SKM-1 (cell line): ENCODE data around the gene BHLHE40.

Experiments
- DNase-seq: peaks from one replicate; lab custom pipeline; 2025; ENCODE audit not compliant: unreplicated experiment; lab: John Stamatoyannopoulos, UW

BHLHE40 gene

DNA sequence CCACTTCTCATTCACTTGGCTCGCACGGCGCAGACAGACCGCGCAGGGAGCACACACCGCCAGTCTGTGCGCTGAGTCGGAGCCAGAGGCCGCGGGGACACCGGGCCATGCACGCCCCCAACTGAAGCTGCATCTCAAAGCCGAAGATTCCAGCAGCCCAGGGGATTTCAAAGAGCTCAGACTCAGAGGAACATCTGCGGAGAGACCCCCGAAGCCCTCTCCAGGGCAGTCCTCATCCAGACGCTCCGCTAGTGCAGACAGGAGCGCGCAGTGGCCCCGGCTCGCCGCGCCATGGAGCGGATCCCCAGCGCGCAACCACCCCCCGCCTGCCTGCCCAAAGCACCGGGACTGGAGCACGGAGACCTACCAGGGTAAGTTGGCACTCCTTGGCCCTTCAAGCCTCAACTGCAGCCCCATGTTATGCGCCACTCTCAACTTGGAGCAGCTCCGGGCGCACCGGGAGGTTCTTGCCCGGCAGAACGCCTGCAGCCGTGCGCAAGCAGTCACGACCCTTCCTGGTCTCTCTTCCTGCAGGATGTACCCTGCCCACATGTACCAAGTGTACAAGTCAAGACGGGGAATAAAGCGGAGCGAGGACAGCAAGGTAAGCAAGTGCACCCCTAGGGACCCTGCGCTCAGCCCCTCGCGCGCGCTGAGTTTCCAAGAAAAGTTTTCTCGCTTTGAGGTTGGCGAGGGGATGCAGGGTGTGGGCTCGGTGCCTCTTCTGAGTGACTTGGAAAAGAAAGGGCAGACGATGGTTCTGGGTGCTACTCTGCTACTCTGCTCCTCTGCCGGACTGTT lies at the start of gene BHLHE40:
Gene BHLHE40, plus strand, starts transcription at position 10 of the 801 bp plus-strand sequence. Its CDS starts 282 bp downstream, at position 292.
- no peak for DNase-seq

DNA sequence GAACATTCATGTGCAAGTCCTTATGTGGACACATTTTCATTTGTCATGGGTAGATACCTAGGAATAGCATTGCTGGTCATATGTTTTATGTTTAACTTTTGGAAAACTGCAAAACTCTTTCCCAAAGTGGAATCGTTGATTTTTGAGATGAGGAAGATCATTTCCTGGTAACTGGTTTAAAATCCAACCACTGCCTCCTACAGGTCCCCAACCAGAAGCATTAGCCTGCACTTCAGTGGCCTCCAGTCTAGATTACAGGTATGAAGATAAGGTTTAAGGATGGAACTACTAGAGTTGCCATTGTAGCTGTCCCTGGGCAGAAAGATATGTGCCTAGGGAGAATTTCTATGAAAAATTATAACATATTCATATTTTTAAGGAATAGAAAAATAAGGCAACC lies 48.7 kb upstream of the BHLHE40 start:
- DNase-seq: no peak

DNA sequence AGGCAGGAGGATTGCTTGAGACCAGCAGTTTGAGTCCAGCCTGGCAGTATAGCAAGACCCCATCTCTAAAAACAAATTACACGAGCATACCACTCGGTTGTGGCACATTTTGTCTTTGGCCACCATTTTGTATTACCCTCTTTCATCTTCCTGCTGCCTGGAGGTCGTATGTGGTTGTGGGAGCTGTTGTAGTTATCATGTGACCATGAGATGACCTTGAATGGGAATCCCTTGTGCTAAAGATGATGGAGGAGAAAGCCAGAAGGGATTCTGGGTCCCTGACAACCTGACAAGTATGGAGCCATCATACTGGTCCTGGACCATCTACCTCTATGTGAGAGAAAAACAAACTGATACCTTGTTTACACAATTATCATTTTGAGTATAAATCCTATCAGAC lies 45.2 kb upstream of the BHLHE40 start:
- no peak for DNase-seq

DNA sequence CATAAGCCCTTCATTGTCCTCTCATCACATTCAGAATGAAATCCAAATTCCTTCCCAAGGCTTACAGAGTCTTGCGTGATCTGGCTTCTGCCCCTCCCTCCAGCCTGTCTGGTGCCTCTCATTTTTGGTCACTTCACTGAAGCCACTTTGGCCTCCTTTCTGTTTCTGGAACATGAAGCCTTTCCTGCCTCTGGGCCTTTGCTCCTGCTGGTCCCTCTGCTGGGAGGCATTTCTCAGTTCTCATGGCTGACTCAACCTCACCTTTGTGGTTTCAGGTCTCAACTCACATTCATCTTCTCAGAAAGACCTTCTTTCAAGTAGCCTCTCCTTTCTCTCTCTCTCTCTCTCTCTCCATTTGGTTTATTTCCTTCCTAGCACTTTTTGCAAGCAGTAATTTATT lies 43.9 kb upstream of the BHLHE40 start:
- DNase-seq: no peak

DNA sequence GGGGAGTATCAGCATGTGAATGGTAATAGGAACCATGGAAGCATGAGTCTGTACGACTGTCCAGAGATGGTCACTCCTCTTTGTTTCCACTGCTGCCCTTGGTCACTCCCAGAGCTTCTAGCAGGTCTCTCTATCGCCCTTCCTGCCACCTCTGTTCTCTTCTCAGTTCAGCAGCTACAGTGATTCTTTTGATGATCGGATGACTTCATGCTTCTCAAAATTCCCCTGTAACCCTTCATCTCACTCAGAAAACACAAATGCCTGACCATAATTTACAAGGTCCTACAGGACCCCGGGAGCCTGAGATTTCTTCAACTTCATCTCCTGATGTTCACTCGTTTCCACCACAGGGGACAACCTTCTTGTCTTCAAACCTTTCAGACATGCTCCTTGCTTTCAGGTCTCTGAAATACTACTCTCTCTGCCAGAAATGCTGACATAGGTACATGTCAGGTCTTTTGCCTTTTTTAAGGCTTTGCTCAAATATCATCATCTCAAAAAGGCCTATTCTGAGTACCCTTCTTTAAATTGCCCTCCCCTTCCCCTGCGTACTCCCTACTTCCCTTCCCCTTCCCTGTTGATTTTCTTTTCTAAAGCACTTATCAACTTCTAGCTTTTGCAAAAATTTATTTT lies 42.1 kb upstream of the BHLHE40 start:
- DNase-seq: no peak

DNA sequence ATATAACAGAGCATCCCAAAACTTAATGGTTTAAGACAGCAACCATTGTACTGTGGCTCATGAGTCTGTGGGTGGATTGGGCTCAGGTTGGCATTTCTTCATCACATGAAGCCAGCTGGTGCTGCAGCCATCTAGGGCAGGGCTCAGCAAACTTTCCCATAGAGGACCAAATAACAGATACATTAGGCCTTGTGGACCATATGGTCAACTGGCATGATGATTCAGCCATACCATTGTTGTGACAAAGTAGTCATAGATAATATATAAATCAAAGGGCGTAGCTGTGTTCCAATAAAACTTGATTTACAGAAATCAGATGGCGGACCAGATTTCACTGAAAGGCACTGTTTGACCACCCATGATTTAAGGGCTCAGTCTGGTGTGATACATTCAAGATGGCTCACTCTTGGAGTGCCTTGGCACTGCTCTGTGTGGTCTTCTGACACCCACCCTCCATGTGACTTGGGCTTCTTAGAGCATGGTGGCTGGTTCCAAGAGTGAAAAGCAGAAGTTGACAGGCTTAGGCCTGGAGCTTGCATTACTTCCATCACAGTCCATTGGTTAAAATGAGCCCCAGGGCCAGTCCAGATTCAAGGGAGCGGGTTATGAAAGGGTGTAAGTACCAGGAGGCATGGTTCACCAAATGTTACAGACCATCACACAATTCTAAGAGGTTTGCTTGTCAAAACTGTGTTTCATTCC lies 40.8 kb upstream of the BHLHE40 start:
- DNase-seq: no peak

DNA sequence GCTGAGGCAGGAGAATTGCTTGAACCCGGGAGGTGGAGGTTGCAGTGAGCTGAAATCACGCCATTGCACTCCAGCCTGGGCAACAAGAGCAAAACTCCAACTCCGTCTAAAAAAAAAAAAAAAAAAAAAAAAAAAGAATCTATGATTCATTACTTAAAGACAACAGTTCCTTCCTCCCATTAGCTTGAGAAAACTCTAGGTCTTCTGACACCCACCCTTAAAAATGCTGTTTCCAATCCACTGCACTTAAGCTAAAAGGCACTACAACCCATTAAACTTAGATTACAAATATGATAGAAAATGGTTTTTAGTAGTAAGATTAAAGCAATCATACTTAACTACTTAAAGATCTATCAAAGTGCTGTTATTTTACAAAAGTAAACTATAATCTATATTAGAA lies 40.0 kb upstream of the BHLHE40 start:
- no peak for DNase-seq

DNA sequence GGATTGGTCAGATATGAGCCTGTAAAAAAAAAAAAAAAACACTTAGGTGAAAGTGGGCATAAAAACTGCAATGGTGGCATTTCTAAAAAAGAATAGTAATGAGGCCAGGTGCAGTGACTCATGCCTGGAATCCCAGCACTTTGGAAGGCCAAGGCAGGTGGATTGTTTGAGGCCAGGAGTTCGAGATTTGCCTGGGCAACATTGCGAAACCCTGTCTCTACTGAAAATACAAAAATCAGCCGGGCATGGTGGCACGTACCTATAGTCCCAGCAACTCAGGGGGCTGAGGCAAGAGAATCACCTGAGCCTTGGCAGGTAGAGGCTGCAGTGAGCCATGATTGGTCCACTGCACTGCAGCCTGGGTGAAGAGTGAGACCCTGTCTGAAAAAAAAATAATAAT lies 38.3 kb upstream of the BHLHE40 start:
- DNase-seq: no peak

DNA sequence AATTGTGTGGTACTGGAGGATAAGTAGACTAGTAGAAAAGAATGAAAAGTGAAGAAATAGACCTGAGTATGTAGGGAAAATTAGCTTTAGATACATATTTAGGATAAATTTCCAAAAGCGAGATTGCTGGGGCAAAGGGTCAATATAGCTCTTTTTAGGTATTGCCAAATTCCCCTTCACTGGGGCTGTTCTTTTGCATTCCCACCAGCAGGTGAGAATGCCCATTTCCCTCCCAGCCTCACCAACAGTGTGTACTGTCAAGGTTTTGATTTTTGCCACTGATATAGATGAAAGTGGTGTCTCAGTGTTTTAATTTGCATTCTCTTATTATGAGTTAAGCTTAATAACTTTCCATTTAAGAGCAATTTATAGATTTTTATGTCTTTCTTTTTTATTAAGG lies 35.7 kb upstream of the BHLHE40 start:
- no peak for DNase-seq

DNA sequence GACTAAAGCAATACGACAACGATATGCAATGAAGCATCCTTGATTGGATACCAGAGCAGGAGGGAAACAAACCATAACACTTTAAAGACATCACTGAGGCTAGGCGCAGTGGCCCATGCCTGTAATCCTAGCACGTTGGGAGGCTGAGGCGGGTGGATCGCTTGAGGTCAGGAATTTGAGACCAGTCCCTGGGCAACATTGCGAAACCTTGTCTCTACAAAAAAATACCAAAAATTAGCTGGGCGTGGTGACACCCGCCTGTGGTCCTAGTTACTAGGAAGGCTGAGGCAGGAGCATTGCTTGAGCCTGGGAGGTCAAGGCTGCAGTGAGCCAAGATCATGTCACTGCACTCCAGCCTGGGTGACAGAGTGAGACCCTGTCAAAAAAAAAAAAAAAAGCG lies 33.9 kb upstream of the BHLHE40 start:
- DNase-seq: no peak

DNA sequence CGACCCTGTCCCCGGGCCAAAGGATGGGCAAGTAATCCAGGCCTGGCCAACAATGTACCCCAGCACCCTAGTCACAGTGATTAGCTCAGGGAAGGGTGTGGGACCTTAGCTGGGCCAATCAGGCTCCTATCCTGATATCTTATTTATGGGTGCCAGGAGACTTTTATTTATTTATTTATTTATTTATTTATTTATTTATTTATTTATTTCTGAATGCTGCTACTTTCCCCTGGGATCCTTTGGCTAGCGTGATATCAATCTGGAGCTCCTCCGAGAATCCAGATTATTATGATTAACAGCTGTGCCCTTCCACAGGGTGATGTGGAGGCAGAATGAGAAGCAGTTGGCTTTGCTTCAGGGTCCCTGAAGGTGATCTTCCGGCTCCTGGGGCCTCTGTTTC lies 32.2 kb upstream of the BHLHE40 start:
- no peak for DNase-seq

DNA sequence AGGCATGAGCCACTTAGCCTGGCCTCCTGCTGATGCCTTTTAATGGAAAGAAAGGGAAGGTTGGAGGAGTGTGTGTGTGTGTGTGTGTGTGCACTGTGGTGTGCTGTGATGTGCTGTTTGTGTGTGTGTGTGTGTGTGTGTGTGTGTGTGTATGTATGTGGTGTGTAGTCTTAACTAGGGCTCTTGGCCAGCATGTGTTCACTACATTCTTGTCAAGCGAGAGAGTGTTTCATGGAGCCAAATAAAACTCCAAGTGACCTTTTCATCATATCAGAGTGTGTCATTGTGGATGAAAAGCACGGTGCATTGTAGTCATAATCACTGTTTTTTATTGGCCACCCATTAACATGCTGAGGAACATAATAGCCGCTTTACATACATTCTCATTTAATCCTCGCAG lies 30.8 kb upstream of the BHLHE40 start:
- DNase-seq: no peak

DNA sequence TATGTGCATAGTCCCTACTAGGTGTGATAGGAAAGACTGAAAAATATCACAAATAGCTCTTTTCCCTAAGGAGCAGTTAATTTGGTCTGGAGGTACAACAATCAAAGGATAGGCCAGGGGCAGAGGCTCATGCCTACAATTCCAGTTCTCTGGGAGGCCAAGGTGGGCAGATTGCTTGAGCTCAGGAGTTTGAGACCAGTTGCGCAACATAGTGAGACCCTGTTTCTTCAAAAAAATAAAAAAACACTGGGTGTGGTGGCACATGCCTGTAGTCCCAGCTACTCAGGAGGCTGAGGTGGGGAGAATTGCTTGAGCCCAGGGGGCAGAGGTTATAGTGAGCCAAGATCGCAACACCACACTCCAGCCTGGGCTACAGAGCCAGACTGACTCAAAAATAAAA lies 30.2 kb upstream of the BHLHE40 start:
- DNase-seq: no peak

DNA sequence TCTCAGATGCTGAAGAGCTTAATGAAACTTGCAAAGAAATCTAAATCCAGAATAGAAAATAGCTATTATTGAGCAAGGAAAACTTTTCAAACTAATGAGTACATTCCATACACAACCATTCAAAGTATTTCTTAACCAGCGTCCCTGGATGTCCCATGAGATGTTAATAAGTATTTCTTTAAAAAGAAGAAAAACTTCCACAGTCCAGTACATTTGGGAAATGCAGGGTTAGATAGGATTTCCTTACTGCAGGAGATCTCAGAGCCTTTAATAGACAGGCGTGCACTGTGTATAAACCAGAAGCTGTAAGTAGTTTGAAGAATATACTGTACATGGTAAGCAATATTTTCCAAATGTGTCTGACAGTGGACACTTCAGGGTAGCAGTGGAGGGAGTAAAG lies 29.6 kb upstream of the BHLHE40 start:
- DNase-seq: no peak

DNA sequence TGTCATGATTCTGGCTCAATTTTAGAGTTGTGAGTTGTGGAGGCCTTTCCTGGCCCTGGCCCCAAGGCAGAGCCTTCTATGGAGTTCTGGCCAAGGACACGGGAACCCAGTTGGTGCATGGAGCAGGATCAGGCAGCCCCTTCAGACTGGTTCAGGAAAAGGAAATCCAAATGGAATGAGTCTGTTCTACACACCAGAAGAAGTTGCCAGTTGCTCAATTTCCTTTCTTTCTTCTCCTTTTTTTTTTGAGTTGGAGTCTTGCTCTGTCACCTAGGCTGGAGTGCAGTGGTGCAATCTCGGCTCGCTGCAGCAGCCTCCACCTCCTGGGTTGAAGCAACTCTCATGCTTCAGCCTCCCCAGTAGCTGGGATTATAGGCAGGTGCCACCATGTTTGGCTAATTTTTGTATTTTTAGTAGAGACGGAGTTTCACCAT lies 28.9 kb upstream of the BHLHE40 start:
- peak; percentile 64 for DNase-seq

DNA sequence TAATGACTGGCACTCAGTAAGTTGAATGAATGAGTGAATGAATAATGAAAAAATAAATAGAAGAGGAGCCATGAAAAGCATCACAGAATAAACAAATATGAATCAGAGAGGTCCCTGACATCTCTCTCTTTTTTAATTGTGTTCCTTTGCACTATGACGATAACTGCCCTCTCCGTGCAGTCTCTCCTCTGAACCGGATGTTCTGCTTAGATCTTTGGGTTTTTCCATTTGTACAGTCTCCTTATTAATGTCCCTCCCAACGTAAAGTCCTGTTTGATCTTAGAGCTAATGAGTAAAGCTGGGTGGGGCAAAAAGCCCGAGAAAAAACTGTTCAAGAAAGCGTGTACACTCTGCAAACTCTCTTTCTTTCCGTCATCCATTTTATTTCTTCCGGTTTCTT lies 28.3 kb upstream of the BHLHE40 start:
- DNase-seq: no peak

DNA sequence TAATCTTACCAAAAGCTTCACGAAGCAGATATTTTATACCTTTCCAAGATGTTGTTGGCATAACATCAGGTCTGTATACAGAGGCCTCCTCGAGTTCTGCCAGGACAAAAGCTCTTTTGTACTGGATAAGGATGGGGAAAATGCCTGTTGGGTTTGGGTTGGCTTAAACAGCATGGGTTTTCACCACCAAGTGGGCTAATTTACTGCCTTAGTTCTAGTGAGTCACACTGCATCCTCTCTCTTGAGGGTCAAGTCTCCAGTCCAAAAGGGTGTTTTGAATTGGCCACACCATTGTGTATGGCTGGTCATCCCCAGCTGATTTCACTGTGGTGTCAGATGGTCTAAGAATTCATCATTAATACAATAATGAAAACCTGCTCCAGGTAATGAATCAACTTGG lies 26.1 kb upstream of the BHLHE40 start:
- no peak for DNase-seq

DNA sequence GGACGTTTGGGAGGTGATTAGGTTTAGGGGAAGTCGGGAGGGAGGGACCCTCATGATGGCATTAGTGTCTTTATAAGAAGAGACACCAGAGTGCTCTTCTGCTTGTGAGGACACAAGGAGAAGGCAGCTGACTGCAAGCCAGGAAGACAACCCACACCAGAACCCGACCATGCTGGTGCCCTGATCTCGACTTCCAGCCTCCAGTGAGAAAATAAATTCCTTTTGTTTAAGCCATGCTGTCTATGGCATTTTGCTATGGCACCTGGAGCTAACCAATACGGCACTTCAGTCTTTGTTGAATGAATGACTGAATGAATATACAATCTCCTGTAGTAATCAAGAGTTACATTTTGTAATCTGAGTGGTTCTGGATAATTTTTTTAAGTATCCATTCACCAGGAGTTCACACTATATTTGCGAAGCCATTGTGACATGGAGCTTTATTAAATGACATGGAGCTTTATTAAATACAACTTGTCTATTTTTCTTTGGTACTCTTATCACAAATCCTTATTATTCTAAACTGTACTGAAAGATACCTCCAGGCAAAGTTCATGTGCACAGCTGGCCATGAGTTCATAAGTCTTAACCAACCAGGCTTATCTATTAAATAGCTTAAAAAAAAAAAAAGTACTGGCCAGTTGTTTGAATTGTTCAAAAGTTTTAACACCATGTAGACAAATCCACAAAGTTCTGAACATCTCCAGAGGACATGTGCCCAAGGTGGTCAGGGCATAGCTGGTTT lies 24.8 kb upstream of the BHLHE40 start:
- no peak for DNase-seq

DNA sequence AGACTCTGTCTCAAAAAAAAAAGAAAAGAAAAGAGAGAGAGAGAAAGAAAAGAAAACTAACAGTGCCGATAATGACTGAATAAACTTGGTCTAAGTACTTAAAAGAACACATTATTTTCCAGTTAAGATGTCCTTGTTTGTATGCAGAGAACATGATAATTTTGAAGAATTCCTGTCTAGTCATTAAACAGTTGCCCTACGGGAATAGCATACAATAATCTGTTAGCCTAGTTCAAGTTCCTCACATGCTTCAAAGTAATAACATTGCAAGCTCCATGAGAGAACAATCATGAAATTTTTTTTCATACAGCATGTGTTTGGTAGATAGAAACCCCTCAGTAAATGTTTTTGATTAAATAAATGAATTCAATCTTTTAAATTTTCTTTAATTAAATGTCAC lies 23.1 kb upstream of the BHLHE40 start:
- no peak for DNase-seq

DNA sequence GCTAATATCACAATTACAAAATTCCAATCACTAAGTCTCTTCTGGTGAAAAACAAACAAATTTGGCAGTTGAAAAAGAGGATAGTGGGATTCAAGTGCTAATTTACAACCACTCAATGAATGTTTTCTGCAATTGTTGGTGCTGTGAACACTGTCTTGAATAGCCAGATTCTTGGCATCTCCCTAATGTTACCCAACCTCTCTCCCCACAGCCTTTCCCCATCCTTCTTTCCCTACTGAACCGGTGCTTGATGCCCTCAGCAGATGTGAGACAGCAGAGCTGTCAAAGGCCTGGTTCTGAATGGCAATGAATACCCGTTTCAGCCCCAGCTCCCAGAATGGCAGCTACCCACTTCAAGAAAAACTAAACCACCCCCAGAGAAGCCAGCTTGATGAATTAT lies 22.5 kb upstream of the BHLHE40 start:
- DNase-seq: no peak

DNA sequence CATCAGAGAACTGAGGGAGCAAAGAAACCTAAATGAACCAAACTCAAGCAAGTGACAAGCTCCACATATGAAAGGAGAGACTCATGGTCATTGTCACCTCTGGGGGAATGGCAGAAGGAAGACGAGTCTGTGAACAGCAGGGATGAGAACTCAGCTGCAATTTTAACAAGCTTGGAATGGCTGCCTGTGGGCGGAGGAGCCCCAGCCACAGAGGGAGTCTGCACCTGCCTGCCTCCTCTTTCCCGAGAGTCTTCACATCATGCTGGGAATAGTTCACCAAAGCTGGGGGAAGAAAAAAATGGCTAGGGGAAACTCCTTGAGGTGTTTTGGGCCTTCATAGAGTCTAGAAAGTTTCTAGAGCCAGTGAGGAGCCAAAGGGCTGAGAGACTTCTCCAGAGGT lies 21.3 kb upstream of the BHLHE40 start:
- no peak for DNase-seq
